Left ventricle myocardium inferior (tissue), 1 donor: ENCODE measurements around the gene TECTA. TPM values are rescaled to one million over a fixed set of nuclear protein-coding genes. Genes with fewer than 3 reads are reported as not detected.

Source experiments
- DNase-seq: peaks from one replicate; pipeline ENCODE4 v3.0.0-alpha.2; 2020
- H3K27ac ChIP-seq: fragments of 200-600 bp; replicated peaks from 2 replicates; pipeline ENCODE4 v1.8.0; 2021
- H3K27me3 ChIP-seq: fragments of 200-600 bp; 2 replicates; pipeline ENCODE4 v1.8.0; 2021; ENCODE audit warnings: low read depth
- H3K36me3 ChIP-seq: fragments of 200-600 bp; 2 replicates; pipeline ENCODE4 v1.8.0; 2021
- H3K4me1 ChIP-seq: fragments of 200-600 bp; 2 replicates; pipeline ENCODE4 v1.8.0; 2021
- H3K4me3 ChIP-seq: fragments of 200-600 bp; 2 replicates; pipeline ENCODE4 v1.8.0; 2021; ENCODE audit warnings: mild to moderate bottlenecking, moderate library complexity
- H3K9me3 ChIP-seq: fragments of 200-600 bp; replicated peaks from 2 replicates; pipeline ENCODE4 v1.8.0; 2021
- CTCF ChIP-seq: fragments of 200-600 bp; IDR thresholded peaks from 2 replicates; pipeline ENCODE4 v1.8.0; 2021; ENCODE audit warnings: antibody characterized with exemption, mild to moderate bottlenecking, borderline replicate concordance
- intact Hi-C: fragments of 100-400 bp; cut with micrococcal nuclease; formaldehyde crosslinking; loops from one replicate; pipeline ENCODE4 v1.11.0; 2022
- total RNA-seq: library from RNA; stranded (reverse); fragmentation: NEBNext Ultra II Directional; extraction: Animal tissue kit (Norgen Biotek cat#: 25700); gene quantifications from one replicate; pipeline ENCODE4 v1.2.1, GENCODE V29; 2021
- donor health status: DM: no; HTN: yes; CAD: no; lungs with severe emphysema.

Gene TECTA
- total RNA-seq, 1 donor from 2014 or later, result 1.1 TPM

- H3K9me3 ChIP-seq, result no peaks in the 10 kb centered on the region
- no peak overlapping the region for H3K27ac ChIP-seq
- no peaks in the 10 kb centered on the region for H3K27me3 ChIP-seq
- H3K4me3 ChIP-seq, result no peak overlapping the region
- peaks cover 22% of the 10 kb centered on the region for H3K36me3 ChIP-seq
- intact Hi-C loops, result no loop called here
- H3K4me1 ChIP-seq, result no peaks in the 10 kb centered on the region
- no peak for DNase-seq
- TF ChIP-seq CTCF, result no peak
Measured at GRCh38 chr11:121091492-121092152, 9.4 kb upstream of the TECTA start.

- intact Hi-C loops, result no loop called here
Measured at GRCh38 chr11:121095561-121095960, 5.5 kb upstream of the TECTA start.

GRCh38 chr11:121099364-121099763 lies 1.7 kb upstream of the TECTA start:
- Histone ChIP-seq H3K36me3 (no peaks in the 10 kb centered on the region), H3K4me1 (peaks cover 5% of the 10 kb centered on the region), H3K4me3 (no peak overlapping the region), H3K27me3 (no peaks in the 10 kb centered on the region), H3K9me3 (no peaks in the 10 kb centered on the region), H3K27ac (no peak overlapping the region)
- DNase-seq, result no peak
- no peak for TF ChIP-seq CTCF
- intact Hi-C loops, result no loop called here

More at GRCh38 chr11:121095561-121095960, 5.5 kb upstream of the TECTA start:
- Histone ChIP-seq H3K4me1 (no peaks in the 10 kb centered on the region), H3K9me3 (no peaks in the 10 kb centered on the region), H3K27me3 (no peaks in the 10 kb centered on the region), H3K27ac (no peak overlapping the region), H3K4me3 (no peak overlapping the region), H3K36me3 (no peaks in the 10 kb centered on the region)
- DNase-seq, result no peak
- TF ChIP-seq CTCF, result no peak

- DNase-seq, result no peak
- TF ChIP-seq CTCF, result no peak
- Histone ChIP-seq H3K27ac (no peak overlapping the region), H3K9me3 (no peaks in the 10 kb centered on the region), H3K27me3 (no peaks in the 10 kb centered on the region), H3K4me3 (no peak overlapping the region), H3K36me3 (no peaks in the 10 kb centered on the region), H3K4me1 (peaks cover 11% of the 10 kb centered on the region)
- intact Hi-C loops, result loop anchor here (10.0 kb wide), 1 partner anchor 75 kb away; the partner anchor contains the start of gene TBCEL
Measured at GRCh38 chr11:121099885-121100284, 1.2 kb upstream of the TECTA start.

- H3K4me3 ChIP-seq, result no peak overlapping the region
- H3K9me3 ChIP-seq, result no peaks in the 10 kb centered on the region
- no peaks in the 10 kb centered on the region for H3K27me3 ChIP-seq
- intact Hi-C loops, result loop anchor here (10.0 kb wide), 1 partner anchor 80 kb away; the partner anchor contains the start of gene TBCEL
- H3K4me1 ChIP-seq, result peaks cover 22% of the 10 kb centered on the region
- peak; percentile 45 for DNase-seq
- TF ChIP-seq CTCF, result peak; percentile 22
- H3K27ac ChIP-seq, result peak overlapping the region; percentile 73
- H3K36me3 ChIP-seq, result no peaks in the 10 kb centered on the region
Measured at GRCh38 chr11:121104312-121104762, 3.3 kb downstream of the TECTA start.
